ENCODE measurements around the gene ASCC3.

DNA sequence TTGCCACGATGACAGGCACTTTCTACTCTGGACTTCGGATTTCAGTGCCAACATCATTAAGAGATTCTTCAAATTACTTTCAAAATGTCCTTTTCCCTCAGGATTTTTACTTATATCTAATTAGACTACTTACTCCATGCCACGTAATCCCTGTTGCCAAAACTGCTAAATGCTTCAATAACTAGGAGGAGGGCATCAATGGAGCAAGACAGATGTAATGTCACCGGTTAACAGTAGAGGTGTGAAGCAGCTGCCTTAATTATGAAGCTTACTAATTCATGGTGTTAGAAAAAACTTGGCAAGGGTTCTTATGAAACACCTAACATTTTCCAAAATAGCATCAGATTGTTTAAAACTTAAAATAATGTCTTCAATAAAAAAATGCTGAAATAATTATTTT, 305.2 kb downstream of the ASCC3 start:
- TF ChIP-seq, protein P1, sequence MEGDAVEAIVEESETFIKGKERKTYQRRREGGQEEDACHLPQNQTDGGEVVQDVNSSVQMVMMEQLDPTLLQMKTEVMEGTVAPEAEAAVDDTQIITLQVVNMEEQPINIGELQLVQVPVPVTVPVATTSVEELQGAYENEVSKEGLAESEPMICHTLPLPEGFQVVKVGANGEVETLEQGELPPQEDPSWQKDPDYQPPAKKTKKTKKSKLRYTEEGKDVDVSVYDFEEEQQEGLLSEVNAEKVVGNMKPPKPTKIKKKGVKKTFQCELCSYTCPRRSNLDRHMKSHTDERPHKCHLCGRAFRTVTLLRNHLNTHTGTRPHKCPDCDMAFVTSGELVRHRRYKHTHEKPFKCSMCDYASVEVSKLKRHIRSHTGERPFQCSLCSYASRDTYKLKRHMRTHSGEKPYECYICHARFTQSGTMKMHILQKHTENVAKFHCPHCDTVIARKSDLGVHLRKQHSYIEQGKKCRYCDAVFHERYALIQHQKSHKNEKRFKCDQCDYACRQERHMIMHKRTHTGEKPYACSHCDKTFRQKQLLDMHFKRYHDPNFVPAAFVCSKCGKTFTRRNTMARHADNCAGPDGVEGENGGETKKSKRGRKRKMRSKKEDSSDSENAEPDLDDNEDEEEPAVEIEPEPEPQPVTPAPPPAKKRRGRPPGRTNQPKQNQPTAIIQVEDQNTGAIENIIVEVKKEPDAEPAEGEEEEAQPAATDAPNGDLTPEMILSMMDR (IDR thresholded peaks at IDR 0.05 in 4 of 5, conservative IDR thresholded peaks at IDR 0.05 in 1 of 5), result no peak
- TF ChIP-seq POLR2A (IDR thresholded peaks at IDR 0.05), result no peak

Measured in gastrocnemius medialis (tissue), 4 donors.